CD4-positive, alpha-beta T cell treated with Interleukin-2 at 100 ng/mL for 4 hours (primary cell): Measurements from ENCODE around the gene ATRNL1.

Experiments used
- DNase-seq: peaks from one replicate; pipeline ENCODE4 v3.0.0-alpha.2; 2020; ENCODE audit warnings: low spot score

Gene ATRNL1

DNA sequence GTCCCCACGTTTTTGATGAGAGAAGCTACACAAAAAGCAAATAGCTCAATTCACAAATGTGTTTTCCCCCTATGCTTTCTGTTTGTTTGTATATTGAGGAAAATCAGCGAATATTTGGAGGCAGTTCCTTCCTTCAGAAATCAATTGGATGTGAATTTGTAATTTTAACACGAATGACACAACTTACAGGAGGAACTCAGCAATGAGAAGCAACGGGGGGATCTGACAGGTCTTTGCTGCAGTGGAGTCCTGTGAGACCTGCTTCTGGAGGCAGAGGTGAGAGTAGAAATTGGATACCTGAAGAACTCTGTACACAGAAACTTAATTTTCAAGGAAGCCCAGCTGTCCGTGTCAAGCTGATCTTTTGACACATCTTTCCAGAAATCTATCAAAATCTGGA, 809.4 kb downstream of the ATRNL1 start:
- DNase-seq: no peak

DNA sequence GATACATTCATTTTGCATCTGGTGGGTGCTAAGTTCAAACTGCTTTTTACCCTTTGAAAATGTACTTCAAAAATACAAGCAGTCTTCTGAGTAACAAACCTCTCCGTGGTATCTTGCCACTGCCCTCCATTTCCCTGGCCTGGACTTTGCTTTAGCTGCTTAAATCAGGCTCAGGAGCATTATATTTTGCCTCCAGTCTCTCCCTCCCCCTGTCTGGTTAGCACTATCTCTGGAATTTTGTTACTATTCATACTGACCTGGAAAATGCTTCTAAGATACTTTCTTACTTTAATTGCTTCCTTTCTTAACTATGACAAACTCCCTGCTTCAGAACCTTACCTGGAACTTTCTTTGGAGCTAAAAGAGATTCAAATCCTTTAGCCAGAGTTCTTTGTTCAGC, 810.0 kb downstream of the ATRNL1 start:
- DNase-seq: no peak

DNA sequence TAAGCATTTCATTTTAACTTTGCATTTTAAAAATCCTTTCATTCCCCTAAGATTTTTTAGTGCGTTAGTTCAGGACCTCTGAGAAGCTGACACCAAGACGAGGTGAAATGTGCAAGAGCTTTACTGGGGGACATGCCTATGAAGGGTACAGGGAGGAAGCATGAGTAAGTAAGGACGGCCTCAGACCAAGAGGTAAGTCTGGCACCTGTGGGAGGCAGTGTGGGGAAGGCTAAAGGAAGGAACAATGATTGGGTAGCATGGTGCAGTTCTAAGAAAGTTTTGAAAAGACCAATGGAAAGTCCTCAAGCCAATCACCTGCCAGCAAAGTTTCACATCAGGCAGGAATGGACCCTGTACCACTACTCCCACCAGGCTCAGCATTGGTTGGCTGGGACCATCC, 810.7 kb downstream of the ATRNL1 start:
- DNase-seq: no peak

DNA sequence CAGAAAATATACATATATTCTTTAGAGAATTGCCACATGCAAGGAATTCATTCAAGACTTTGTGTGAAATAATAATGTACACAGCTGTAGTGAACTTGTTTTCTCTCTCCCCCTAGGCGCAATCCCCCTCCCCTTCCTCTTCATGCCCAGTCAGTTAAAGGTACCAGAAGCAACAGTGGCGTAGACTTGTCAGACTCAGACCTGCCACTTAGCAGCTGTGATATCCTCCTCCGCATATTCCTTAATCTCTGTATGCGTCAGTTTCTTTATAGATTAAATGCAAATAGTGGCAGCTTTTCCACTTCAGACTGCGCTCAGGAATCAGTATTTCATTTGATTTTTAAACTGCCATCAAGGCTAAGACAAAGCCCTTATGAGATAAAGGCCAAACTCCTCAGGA, 815.9 kb downstream of the ATRNL1 start:
- DNase-seq: no peak

DNA sequence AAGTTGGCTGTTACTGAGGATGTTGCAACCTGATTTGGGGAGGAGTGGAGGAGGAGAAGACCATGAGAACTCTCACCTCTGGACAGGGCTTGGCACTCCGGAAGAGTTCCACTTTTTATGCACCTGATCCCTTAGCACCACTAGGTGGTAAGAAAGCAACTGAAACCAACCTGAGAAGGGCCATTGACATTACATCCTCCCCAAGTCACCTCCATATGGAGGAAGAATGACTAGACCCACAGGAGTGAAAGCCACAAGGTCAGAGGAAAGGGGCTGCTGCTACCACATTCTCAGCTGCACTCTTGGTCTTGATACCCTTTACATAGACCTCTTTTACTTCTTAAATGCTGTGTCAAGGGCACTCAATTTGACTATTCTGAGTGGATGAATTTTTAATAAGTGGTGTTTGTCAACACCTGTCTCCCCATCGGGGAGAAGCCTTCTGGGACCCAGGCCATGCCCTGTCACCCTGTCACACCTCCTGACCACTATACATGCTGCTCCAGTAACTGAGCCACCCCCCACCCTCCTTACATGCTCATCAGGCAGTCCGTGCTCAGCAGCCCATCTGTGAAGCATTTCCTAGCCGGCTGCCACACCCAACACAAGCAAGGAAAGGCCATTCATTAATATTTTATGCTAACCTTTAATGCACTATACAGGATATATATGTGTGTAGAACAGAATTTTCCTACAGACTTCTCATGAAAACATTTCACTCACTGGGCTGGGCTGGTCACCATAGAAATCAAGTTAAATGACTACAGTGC, 817.0 kb downstream of the ATRNL1 start:
- no peak for DNase-seq

DNA sequence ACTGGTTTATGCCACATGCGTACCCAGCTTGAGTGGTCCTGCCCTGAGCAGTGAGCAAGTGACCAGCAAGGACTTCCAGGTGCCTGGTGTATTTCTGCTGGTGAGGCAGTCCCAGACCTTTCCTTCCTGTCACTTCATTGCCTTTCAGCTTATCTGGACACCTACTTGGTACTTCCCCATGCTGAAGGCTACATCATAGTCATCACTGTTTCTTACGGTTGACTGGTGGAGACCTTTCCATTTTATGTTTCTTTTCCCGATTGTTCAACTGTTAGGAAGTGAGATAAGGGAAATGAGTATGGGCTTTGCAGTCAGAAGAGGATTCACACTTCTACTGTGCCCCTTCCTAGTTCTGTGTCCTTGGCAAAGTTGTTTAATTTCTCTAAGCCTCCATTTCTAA, 821.3 kb downstream of the ATRNL1 start:
- no peak for DNase-seq

DNA sequence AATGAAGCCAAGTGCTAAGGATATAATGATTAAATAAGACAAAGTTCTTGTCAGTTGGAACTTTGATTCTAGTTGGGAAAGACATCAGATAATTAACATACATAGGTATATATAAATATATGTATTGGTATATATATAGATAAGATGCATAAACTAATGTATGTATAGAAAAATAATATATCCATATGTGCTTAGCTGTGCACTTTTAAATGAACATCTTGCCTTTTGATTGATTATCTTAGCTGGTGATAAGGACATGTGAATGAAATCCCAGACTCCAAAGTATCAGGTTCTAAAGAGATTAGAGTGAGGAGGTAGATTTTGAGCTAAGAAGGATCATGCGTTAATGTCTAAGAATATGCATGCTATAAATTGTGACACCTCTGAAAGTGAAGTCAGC, 822.3 kb downstream of the ATRNL1 start:
- DNase-seq: no peak

DNA sequence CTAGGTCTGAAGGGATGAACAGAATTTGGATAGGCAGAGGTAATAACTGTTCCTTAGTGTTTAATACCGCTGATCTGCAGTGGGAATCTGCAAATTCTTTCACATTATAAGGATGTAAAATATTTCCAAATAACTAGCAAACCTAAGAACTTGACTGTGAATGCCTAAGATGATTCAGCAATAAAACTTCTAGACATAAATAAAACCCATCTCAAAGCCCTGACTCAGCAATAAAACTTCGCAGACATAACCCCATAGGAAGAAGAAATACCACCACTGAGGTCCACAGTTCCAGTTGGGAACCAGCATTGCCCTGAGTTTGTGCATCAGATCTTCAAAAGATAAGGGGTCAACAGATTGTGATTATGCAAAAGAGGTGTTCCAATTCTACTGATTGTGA, 825.6 kb downstream of the ATRNL1 start:
- no peak for DNase-seq

DNA sequence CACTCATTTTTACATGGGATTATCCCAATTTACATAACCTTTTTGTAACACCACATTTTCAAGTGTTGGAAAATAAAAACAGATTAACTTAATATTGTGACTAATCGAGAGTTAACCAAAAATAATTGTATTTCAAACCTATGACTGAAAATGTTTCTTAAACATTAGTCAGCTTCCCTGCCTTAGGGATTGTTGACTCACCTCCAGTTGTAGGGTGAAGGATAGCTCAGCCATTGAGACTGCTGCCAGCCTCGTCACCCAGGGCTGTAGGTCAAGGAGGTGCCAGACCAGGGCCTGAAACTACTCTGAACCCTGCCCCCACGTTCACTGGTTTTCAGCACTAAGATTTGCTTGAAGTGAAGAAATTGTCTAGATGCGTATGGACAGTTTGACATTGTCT, 828.6 kb downstream of the ATRNL1 start:
- DNase-seq: no peak

DNA sequence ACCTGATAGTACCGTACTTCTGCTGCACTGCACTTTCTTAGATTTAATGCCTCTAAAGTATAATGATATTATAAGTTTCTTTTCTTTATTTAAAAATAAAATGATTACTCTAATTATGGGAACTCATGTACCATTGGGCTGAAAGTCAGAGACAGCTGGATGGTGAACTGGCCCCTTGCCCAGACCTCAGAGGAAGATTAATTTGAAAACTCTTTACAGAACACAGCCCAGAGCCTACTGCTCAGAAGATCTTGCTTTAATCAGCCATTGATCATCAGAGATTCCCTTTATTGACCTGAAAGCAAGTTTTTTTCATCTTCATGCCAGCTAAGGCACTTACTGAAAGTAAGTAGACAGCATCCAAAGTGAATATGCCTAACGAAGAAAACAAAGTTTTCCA, 838.1 kb downstream of the ATRNL1 start:
- no peak for DNase-seq

DNA sequence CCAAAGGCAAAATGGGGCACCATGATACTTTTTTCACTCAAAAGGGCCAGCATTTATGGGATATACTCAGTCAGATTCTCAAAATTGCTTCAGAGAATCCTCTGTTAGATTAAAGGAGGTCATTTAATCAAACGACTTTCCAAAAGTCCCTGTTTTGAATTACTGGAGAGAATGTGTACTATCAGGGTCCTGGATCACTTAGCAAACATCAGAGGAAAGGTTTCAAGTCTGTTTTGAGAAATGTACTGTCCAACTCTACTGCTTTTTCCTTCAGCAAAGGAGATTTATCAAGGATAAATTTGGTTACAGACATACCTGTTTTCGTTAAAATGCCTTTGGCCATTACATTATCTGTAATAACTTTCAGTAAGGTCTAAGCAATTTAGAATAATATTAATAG, 838.9 kb downstream of the ATRNL1 start:
- DNase-seq: no peak

DNA sequence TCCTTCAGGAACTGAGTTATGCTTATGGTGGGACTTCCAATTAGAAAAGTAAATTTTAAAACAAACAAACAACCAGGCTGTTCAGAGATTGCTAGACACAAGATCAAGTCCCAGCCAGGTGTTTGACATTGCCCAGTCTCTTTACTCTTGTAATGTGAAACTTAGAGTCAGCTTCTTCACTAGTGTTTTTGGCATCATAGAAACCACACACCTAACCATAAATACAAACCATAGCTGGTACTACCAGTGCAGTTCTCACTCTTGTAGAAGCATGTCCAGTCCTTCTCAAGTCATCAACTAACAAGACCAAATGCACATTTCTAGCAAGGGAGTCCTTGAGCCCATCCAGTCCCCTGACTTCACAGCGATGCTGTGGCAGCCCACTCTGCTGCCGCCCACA, 839.9 kb downstream of the ATRNL1 start:
- no peak for DNase-seq

DNA sequence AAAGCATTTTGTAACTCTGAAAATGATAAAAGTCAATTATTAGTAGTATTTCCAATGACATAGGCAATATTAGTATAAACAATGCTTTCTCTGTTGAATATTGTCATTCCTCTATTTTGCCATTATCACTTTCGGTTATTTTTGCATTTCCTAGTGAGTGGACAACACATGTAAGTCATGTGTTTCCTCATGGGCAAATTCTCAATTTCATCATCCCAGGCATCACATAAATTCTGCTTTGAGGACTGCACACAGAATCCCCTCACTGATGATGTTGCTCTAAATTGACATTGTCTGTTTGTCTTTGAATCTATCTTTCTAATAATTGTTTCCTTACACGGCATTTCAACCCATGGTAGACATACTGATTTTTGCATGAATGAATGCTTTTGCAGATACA, 842.6 kb downstream of the ATRNL1 start:
- no peak for DNase-seq

DNA sequence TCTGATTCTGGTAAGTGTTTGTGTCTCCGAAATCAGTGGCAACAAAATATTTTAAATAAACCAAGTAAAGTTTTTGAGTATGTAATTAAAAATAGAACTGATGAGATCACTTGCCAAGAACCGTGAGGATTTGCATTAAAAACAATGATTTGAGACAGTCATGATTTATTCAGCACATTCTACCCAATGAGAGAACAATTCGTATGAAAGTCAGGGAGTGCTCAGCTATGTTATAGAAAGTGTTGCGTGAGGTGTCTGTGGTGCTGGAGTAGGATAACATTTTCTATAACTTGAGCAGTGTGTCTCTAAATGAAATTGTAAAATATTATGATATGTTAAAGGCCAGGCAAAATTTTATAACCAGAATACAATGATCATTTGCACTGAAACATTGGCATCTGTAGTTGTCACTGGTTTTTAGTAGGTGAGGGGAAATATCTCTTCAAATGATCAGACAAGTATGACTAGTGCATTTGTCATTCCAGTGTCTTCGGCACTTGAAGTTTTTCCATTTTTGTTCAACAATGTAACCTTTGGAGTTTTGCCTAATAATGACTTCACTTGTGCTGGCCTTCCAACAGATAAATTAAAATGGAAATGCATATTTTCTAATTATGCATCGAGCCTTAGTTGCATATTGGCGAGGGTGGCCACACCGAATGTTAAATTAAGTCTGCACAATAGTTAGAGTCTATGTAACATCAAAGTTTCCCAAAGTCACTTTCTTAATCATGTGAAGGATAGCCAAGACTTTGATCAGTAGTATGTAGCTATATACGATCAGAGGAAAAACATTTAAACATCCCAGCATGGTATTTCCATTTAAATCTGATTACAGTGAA, 844.0 kb downstream of the ATRNL1 start:
- DNase-seq: no peak

DNA sequence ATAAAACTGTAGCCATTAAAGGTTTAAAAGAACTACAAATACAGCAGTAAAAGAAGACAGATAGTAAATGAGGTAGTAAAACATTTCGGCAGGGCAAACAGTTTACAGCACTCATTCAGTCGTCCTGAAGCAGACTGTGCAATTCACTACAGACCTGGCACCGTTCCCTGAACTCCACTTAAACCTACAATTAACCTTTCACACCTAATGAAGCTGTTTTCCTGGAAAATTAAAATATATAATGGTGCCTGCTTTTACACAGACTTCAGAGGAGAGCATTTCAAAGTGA, 844.5 kb downstream of the ATRNL1 start:
- DNase-seq: no peak

DNA sequence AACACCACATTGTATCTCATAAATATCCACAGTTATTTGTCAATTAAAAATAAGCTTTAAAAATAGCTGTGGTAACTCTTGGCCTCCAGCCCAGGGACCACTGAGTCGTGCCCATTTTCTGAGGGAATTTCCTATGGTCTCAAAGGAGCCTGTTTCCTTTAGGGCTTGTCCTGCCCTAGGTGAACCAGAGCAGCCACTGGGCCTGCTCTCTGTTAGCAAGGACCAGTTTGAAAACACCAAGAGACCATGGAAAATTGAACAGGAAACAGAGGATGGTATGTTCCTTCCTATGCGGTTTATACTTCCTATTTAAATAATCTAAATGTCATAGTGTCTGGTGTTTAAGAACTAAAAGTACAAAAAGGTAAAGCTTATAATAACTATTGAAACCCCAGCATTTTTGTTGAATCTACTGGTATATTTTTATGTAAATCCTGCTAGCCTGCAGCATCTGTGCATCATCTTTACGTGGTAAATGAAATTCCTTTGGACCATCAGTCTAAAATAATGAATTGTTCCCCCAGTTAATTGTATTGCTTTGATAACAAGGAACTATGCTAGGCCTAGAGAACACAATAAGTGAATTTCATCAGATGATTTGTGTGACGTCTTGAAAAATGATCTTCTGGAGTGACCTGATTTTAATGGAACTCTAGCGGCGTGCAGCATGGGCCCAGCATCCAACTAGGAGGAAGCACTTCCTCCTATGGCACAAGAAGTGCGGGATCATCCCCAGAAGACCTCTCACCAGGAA, 846.1 kb downstream of the ATRNL1 start:
- no peak for DNase-seq

DNA sequence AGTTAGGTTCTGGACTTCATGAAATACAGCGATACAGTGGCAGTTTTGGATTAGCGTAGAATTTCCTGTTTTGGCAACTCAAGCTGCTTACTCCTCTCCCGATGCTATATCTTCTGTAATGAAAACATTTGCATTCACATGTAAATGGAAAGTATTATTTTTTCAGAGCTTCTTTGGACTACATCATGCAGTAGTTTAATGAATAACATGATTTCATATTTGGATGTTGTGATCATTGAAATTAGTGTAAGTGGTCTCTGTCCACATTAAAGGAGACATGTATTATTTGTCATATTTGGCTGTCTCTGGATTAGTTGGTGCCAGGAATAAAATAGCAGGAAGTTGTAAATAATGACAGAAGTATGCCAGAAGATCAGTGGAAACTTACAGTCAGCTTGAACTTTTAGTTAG, 848.2 kb downstream of the ATRNL1 start:
- no peak for DNase-seq

DNA sequence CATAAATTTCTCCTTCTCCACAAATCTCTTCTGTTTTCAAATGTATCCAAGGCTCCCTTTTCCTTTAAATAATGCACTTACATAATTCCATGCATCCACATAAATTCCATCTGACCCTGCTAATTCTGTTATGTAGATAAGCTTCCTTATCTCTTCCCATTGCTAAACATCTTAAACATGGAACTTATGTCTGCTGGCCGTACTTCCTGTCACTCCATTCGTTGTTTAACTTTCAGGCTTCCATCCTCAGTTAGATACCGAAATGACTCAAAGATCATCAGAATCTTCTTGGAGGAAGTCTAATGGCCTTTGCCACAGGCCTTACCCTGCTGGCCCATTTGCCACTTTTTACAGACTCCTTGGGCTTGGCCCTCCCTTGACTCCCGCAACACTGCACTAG, 848.9 kb downstream of the ATRNL1 start:
- DNase-seq: no peak

DNA sequence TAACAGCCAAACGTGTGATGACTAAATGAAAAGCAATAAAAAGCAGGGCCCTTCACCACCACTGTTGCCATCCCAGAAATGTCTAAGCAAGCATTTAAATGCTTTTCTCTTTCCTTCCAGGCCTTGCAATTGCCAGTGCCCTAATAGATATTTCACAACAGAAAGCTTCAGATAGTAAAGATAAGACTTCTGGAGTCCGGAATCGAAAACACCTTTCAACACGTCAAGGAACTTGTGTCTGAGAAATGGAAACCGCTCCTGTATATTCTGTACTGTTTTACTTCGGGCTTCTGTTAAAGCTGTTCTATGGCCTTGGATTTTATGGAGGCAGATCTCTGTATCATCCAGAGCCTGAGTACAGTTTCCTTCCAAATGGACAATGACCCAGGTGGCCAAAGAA, 851.4 kb downstream of the ATRNL1 start:
- DNase-seq: no peak

DNA sequence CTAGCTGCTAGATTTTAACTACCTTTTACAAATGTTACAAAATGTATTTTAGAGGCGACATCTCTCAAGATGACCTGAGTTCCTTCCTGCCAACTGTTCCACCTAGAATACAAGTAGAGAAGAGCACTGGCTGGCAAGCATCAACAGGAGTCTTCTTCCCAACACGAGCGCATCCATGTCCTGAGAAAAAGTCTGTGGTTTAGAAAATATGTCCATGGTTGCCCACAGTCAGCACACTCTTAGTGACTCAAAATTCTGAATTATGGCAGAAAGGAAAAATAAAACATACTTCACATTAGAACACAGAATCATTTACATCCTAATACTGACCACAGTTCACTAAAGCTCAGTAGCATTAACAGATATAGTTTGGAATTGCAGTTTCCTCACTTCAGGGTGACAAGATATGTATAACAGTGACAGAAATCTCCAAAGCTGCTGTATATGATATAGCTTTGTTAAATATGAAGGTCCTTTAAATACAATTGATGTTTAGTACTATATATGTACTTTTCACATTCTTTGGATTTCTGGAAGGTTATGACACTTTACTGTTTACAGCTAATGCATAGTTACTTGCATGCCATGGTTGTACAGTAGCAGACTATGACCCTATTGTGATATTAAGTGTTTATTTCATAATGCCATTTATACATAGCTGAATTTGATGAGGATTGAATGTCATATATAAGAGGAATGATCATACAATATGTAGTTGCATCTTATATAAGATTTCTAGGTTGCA, 852.7 kb downstream of the ATRNL1 start:
- no peak for DNase-seq

DNA sequence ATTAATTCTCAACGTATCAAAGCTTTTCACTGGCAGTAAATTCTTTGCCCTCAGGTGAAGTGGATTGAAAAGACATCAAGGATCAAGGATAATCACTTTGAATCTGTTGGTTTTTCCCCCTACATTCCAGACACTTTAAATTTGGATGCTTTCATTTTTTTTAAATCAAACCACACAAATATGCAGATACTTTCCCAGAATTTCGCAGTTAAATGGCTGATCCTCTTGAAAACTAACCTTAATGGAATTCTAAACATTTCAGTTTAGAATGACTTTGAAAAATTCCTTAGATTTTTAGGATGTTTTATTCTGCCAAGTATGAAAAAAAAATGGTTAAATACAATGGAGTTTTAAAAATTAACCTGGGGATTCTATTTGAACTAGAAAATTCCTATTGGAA, 853.9 kb downstream of the ATRNL1 start:
- no peak for DNase-seq

DNA sequence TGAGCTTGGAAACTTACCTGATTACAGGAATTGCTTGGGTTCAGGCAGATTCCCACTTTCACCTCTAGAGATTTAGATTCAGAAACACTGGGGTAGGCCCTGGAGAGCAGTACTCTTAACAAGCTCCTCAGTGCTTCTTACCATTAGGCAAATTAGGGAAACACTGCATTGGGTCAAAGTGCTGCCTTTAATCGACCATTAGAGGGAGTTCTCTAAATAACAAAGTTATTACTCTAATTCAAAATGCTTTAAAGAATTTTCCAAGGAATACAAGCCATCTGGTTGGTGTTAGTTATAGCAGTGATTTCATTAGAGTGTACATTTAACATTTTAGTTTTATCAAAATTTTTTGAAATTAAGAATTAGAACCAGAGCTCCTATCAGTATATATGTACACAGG, 855.3 kb downstream of the ATRNL1 start:
- DNase-seq: no peak
